GM18873 (cell line): Measurements from ENCODE around the gene NEAT1.
"Not testable (repeated sequence)": the region's sequence is repeated elsewhere in the genome, so short reads cannot be mapped to it uniquely, and the experiment has no call there.

ENCODE experiments used
- ATAC-seq: cut with Tn5 transposase; IDR thresholded peaks from one replicate; pipeline ENCODE4 v1.9.1; 2021; ENCODE audit warnings: mild to moderate bottlenecking, moderate library complexity, moderate number of reproducible peaks; ENCODE audit not compliant: unreplicated experiment, low FRiP score

Gene NEAT1

DNA sequence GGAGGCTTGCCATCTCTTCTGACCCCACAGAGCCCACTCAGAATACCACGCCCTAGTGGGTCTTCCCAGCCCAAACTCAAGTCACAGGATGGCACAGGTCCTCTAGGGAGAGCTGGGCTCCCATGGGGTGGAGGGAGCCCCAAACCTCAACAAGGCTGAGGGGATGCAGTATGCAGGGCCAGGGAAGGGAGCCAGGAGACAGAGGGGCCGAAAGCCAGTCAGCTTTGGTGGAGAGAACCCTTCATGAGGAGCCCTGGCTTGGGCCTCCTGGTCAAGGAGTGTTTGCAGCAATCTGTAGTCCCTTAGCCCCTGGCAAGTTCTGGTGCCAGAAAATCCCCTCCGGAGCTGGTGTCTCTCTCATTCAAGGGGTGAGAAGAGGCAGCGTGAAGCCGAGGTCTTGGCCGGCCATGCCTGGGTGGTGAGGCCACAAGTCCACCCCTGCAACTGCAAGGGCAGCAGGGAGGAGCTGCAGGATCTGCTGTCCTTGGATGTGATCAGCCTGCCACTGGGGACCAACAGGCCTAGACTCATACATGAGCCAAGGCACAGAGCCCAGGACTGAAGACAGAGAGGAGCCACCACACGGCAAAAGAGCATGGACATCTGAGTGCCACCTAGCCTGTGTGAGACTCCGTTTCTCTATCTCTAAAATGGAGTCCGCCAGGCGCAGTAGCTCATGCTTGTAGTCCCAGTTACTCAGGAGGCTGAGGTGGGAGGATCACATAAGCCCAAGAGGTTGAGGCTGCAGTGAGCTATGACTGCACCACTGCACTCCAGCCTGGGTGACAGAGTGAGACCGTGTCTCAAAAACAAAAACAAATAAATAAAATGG is 24.1 kb downstream of the NEAT1 start:
- ATAC-seq = no peak

GRCh38 chr11:65448074-65448417 is 25.4 kb downstream of the NEAT1 start:
- no peak for ATAC-seq

DNA sequence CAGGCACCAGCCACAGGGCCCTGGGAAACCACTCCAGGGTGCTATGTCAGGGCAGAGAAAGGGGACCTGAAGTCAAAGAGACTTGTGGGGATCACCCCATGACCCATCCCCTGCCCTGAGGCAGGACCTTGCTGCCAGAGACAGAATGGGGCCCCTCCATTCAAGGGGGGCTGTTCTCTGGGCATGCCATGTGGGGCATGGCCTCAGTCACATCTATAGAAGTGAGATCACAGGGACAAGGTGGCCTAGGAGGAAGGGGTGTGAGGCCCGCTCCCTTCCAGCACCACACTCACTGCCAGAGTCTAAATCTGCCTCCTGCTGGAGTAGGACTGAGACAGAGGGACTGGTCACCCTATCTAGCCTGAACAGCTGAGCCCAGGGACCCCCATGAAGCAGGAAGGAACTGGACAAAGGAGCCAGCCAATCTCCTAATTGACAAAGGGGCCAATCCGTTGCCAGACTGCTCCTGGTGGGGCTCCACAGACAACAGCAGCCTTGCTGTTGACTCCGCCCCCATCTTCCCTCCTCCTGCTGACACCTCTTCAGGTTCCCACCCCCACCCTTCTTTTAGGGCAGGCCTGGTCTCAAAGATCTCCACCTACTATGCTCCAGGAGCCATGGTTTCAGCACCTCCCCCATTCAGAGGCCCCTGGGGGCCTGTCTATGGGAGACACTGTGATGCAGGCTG is 26.0 kb downstream of the NEAT1 start:
- ATAC-seq = no peak

DNA sequence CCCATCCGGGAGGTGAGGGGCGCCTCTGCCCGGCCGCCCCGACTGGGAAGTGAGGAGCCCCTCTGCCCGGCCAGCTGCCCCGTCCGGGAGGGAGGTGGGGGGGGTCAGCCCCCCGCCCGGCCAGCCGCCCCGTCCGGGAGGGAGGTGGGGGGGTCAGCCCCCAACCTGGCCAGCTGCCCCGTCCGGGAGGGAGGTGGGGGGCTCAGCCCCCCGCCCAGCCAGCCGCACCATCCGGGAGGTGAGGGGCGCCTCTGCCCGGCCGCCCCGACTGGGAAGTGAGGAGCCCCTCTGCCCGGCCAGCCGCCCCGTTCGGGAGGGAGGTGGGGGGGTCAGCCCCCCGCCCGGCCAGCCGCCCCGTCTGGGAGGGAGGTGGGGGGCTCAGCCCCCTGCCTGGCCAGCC is 28.7 kb downstream of the NEAT1 start:
- ATAC-seq = not testable (repeated sequence)

DNA sequence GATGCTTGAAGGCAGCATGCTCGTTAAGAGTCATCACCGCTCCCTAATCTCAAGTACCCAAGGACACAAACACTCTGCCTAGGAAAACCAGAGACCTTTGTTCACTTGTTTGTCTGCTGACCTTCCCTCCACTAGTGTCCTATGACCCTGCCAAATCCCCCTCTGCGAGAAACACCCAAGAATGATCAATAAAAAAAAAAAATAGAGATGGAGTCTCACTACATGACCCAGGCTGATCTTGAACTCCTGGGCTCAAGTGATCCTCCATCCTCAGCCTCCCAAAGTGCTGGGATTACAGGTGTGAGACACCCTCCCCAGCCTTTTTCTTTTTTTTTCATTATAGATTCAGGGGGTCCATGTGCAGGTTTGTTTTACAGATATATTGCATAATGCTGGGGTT is 29.7 kb downstream of the NEAT1 start:
- ATAC-seq = not testable (repeated sequence)

DNA sequence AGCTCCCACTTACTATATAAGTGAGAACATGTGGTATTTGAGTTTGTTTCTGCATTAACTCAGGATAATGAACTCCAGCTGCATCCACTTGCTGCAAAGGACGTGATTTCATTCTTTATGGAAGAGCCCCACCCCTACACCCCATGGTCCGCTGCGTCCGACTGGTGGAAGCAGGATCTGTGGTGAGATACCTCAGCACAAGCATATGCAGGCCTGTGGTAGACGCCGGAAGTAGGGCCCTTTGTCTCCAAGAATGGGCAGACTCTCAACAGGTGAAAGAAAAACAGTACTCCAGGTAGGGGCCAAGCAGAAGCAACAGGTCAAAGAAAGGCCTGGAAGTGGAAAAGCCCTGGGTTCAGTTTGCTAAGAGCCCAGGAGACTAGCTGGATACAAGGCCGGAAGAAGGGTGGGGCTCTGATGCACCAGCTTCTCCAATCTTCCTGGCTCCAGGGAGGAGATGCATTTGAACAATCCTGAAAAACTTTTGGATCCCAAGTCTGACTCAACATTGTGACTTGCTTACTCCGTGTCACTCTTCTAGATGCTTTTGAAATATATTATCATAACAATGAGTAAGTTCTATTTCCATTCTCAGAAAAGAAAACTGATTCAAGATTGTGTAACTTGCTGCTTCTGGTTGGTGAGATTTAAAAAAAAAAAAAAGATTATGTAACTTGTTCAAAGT is 30.4 kb downstream of the NEAT1 start:
- ATAC-seq = no peak

DNA sequence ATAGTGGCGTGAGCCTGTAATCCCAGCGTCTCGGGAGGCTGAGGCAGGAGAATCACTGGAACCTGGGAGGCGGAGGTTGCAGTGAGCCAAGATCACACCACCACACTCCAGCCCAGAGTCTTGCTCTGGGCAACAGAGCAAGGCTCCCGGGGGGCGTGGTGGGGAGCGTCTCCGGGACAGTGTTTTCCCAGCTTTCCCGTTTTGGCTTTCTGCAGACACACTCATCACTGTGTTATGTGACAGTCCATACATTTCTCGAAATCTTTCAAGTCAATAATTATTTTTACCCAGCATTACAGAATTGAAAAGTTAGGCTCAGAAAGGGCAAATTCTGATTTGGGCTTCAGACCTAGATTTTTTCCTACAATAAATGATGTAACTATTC is 31.7 kb downstream of the NEAT1 start:
- no peak for ATAC-seq

DNA sequence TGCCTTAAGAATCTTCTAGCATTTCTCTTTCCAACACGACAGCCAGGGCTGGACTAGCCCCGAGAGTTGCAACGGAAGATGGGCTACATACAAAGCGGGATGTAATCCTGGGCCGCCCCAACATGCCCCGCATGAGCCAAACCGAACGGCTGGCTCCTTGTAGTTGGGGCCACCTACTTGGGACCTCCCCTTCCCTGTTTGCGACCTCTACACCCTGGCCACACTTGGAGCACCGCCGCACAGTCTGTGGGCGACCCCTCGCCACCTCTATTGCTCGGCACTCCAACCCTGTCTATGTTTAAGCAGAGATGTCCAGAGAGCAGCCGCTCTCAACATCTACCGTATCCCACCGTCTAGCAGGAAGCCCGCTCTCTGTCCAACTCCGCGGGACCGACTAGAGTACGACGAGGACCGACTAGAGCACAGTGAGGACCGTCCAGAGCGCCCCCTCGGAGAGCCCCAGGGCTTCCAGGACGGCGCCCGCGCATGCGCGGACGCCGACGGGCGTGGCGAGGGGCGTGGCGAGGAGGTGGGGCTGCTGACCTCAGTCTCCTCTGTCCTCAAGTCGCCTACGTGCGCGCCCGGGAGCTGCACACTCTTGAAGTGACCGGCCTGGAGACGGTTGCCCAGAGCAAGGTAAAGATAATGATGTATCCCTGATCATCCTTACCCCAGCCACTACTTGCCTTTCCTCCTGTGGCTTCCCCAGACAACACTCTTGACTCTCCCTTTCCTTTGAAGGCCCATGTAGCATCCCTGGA is 32.3 kb downstream of the NEAT1 start:
- ATAC-seq = peak; percentile 60

GRCh38 chr11:65456418-65456817 is 33.8 kb downstream of the NEAT1 start:
- ATAC-seq = no peak

DNA sequence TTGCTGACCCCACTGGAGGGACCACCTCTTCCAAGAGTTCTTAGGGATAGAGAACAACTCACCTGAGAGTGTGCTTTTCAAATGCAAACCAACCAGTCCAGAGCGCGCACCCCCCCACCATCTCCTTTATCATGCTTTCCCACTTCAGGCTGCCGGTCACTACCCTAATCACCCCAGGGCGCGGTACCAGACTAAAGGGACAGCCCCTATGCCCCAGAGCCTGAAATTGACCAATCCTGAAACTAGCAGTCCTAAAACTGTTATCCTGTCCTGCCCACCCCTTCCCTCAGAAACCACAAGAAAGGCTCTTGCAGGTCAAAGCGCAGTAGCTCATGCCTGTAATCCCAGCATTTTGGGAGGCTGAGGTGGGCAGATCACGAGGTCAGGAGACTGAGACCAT is 37.0 kb downstream of the NEAT1 start:
- no peak for ATAC-seq

GRCh38 chr11:65465471-65465870 is 42.9 kb downstream of the NEAT1 start:
- not testable (repeated sequence) for ATAC-seq

DNA sequence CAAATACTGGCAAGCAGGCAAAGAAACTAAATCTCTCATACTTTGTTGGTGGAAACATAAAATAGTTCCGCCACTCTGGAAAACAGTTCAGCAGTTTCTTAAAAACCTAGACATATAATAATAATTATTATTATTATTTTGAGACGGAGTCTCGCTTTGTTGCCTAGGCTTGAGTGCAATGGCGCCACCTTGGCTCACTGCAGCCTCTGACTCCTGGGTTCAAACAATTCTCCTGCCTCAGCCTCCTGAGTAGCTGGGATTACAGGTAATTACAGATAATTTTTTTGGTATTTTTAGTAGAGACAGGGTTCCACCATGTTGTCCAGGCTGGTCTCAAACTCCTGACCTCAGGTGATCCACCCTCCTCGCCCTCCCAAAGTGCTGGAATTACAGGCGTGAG is 44.7 kb downstream of the NEAT1 start:
- not testable (repeated sequence) for ATAC-seq

DNA sequence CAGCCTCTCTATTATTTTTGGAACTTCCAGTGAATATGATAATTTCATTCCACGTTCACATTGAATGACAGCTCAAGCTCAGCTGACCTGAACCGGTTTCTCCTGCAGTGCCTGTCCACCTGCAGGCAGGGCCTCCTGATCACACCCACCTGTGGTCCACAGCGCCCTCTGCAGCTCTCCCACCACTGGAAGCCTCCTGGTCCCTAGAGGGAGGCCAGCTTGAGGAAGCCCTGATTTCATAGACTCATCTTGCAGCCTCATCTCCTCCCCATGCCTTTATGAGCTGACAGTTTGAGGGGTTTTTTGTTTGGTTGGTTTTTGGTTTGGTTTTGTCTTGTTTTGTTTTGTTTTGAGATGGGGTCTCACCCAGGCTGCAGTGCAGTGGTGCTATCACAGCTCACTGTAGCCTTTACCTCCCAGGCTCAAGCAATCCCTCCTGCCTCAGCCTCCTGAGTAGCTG is 46.3 kb downstream of the NEAT1 start:
- no peak for ATAC-seq

DNA sequence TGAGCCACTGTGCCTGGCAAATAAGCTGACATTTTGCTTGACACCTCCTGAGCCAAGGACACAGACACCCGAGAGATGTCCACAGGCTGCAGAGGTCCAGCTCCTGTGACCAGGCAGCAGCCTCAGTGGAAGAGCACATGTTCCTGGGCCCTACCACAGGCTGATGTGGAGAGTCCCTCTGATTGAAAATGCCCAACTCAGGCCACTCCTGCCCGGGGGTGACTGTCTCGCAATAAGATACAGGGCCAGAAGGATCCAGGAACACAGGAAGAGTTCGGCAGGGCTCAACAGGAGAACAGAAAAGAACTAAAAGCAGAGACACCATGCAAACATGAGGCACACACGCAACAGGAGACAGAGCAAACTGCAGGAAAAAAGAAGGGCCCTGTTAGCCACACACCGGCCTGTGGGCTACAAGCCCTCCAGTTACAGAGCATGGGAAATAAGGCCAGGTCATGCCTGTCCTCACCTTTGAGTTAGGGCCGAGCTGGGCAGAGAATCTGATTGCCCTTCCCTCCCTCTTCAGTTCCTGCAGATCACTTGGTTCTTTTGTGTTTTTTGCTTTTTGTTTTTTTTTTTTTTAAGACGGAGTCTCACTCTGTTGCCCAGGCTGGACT is 47.9 kb downstream of the NEAT1 start:
- no peak for ATAC-seq

- no peak for ATAC-seq
Measured at GRCh38 chr11:65471447-65471891, 48.9 kb downstream of the NEAT1 start.

DNA sequence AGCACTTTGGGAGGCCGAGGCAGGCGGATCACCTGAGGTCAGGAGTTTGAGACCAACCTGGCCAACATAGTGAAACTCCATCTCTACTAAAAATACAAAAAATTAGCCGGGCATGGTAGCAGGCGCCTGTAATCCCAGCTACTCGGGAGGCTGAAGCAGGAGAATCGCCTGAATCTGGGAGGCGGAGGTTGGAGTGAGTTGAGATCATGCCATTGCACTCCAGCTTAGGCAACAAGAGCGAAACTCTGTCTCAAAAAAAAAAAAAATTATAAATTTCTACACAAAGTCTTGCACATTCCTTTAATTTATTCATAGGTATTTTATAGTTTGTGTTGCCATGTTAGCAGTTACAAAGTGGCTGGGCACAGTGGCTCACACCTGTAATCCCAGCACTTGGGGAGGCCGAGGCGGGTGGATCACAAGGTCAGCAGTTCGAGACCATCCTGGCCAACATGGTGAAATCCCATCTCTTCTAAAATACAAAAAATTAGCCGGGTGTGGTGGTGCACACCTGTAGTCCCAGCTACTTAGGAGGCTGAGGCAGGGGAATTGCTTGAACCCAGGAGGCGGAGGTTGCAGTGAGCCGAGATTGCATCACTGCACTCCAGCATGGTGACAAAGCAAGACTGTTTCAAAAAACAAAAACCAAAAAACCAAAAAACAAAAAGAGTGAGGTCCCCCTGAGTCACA is 50.1 kb downstream of the NEAT1 start:
- ATAC-seq = not testable (repeated sequence)

GRCh38 chr11:65473278-65473860 is 50.8 kb downstream of the NEAT1 start:
- ATAC-seq = no peak

DNA sequence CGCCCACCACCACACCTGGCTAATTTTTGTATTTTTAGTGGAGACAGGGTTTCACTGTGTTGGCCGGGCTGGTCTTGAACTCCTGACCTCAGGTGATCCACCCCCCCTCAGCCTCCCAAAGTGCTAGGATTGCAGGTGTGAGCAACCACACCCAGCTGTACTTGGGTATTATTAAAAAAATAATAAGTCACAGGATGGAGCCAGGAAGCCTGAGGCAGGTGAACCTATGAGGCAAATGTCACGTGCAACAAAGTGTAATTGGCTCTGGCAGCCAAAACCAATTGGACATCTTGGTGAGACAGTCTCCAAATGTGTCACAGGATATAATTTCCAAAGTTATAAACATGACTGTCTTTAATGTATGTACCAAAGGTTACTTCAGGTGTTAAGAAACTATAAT is 52.3 kb downstream of the NEAT1 start:
- no peak for ATAC-seq

GRCh38 chr11:65476632-65477148 is 54.1 kb downstream of the NEAT1 start:
- no peak for ATAC-seq
